GM12864 (cell line): ENCODE measurements around the gene BRD1.

Experiments used
- DNase-seq: peaks from one replicate; pipeline ENCODE4 v3.0.0-alpha.2; 2011; ENCODE audit warnings: low read depth
- H3K4me3 ChIP-seq: 2 replicates; pipeline ENCODE4 v1.5.1; 2011; ENCODE audit warnings: mild to moderate bottlenecking, low read depth, low read length, control low read depth
- CTCF ChIP-seq: IDR thresholded peaks from 2 replicates; pipeline ENCODE4 v1.5.1; 2011; ENCODE audit warnings: low read depth, mild to moderate bottlenecking, moderate library complexity, low read length, control low read depth, inconsistent platforms; ENCODE audit errors: missing control alignments

BRD1 gene

GRCh38 chr22:49775191-49775866, 52.3 kb downstream of the BRD1 start:
- no peak for DNase-seq
- TF ChIP-seq CTCF, result no peak
- no peak overlapping the region for H3K4me3 ChIP-seq

DNA sequence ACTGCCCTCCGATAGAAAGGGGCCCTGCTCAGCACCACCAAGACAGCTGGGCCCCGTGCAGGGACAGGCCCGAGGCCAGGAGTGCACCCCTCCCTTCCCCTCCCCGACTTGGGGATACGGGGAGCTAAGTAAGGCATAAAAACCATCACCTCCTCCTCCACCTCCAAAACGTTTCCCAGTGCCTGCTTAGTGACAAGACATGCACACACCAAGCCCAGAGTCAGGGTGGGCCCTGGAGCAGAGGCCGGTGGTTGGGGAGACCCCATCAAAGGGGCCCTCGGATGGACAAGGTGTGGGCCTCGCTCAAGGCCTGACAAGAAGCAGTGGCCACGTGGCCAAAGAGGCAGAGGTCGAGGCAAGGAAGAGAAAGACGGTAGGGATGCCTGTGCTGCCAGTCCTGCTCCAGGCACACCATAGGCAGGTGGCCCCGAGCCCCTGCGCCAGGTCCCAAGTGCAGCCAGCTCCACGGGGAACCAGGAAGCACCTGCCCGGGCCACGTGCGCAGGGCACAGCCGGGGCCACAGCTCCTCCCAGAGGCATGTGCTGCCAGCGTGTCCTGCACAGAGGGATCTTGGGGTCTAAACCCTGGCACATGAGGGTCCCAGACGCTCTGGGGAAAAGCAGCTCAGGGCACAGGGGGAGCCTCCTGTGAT, 53.0 kb downstream of the BRD1 start:
- no peak overlapping the region for H3K4me3 ChIP-seq
- DNase-seq, result no peak
- TF ChIP-seq CTCF, result no peak

- H3K4me3 ChIP-seq, result no peak overlapping the region
- no peak for TF ChIP-seq CTCF
Observed at GRCh38 chr22:49774046-49774445, 53.6 kb downstream of the BRD1 start.

GRCh38 chr22:49773531-49773930, 54.1 kb downstream of the BRD1 start:
- no peak for DNase-seq
- no peak overlapping the region for H3K4me3 ChIP-seq
- no peak for TF ChIP-seq CTCF

More at GRCh38 chr22:49774046-49774445, 53.6 kb downstream of the BRD1 start:
- DNase-seq, result no peak

DNA sequence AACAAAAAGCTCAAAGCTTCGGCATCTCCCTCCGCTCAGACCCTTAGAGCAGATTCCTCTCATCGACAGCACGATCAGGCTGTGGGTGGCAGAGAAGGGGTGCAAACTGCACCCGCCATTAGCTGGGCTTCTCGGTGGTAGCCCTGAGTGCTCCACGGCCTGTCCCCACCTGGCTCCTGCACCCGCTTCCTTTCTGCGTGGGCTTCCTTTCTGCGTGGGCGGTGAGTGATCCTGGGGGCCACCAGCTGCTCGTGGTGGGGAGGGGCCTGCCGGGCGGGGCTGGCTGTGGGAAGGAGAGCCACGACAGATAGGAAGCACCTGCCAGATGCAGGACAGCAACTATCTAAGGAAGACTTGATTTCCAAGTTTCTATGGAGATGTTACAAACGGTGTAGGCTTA, 55.0 kb downstream of the BRD1 start:
- no peak for DNase-seq
- H3K4me3 ChIP-seq, result no peak overlapping the region
- no peak for TF ChIP-seq CTCF

GRCh38 chr22:49771266-49772065, 56.2 kb downstream of the BRD1 start:
- no peak overlapping the region for H3K4me3 ChIP-seq
- no peak for DNase-seq
- TF ChIP-seq CTCF, result no peak
